ENCODE measurements around the gene MAD1L1.
"Not testable (repeated sequence)": the region's sequence is repeated elsewhere in the genome, so short reads cannot be mapped to it uniquely, and the experiment has no call there.

- TF ChIP-seq CTCF (IDR thresholded peaks at IDR 0.05; ENCODE audit: insufficient read depth, low read depth, low read length); EZH2 (IDR thresholded peaks at IDR 0.05; ENCODE audit: insufficient read depth, low read length): not testable (repeated sequence)
These were observed 236.8 kb downstream of the MAD1L1 start for GRCh38 chr7:1995911-1996420.
